HepG2 (cell line): ENCODE data around the gene MPC2. TPM values are rescaled to one million over a fixed set of nuclear protein-coding genes. Genes with fewer than 3 reads are reported as not detected.

Experiments used
- ATAC-seq: fragments of 200-7000 bp; cut with Tn5 transposase; 3 replicates; pipeline ENCODE4 v1.9.1; 2020; ENCODE audit warnings: mild to moderate bottlenecking, moderate library complexity
- BruUV-seq: library from RNA; stranded (reverse); fragments of 400-500 nt; replicated peaks from 2 replicates; lab custom pipeline; 2021; lab: Mats Ljungman, UMichigan
- CTCF ChIA-PET: fragments of 300-600 bp; formaldehyde crosslinking; extraction: SDS; loops from one replicate; lab custom pipeline; 2021; ENCODE audit warnings: low total read pairs, inconsistent platforms, low intra/inter-chr PET ratio; lab: Yijun Ruan, JAX
- POLR2A ChIA-PET: fragments of 350-600 bp; sonication (Branson Sonifier 250); formaldehyde crosslinking; loops from one replicate; lab custom pipeline; 2020; ENCODE audit warnings: antibody characterized with exemption, inconsistent platforms; lab: Yijun Ruan, JAX
- DNase-seq: peaks from one replicate; pipeline ENCODE4 v3.0.0-alpha.2; 2015; ENCODE audit warnings: low spot score
- FAIRE-seq: peaks from 3 replicates; lab custom pipeline; 2011; peaks lifted over from hg19 to GRCh38; lab: Jason Lieb, UNC
- H2AFZ ChIP-seq: one replicate; pipeline ENCODE4 v1.6.1; 2011; ENCODE audit warnings: low read length, inconsistent platforms
- H3K27ac ChIP-seq: fragments of 300-600 bp; 3 replicates; pipeline ENCODE4 v1.8.0; 2011; ENCODE audit warnings: mixed run types, mild to moderate bottlenecking, mixed read lengths, low read length, inconsistent platforms; ENCODE audit not compliant: insufficient read depth; ENCODE audit errors: extremely low read length
- H3K27me3 ChIP-seq, 2 experiments: fragments of 200-600 bp in 1 of 2; 2 replicates in 1 of 2; 3 replicates in 1 of 2; pipeline versions ENCODE4 v1.6.0 to v1.8.0; 2011; ENCODE audit warnings: low read length in 2 of 2, mild to moderate bottlenecking in 2 of 2, moderate library complexity in 2 of 2, inconsistent platforms in 1 of 2; ENCODE audit not compliant: insufficient read depth in 2 of 2, control insufficient read depth in 1 of 2
- H3K36me3 ChIP-seq, 2 experiments: fragments of 200-600 bp in 1 of 2; replicated peaks in 1 of 2; 2 replicates in 1 of 2; 3 replicates in 1 of 2; pipeline versions ENCODE4 v1.5.1 to v1.8.0; 2011; ENCODE audit warnings: low read length in 2 of 2, inconsistent platforms in 1 of 2; ENCODE audit not compliant: insufficient read depth in 2 of 2, control insufficient read depth in 1 of 2
- H3K4me1 ChIP-seq: 2 replicates; pipeline ENCODE4 v1.5.1; 2012; ENCODE audit warnings: low read length, inconsistent platforms; ENCODE audit not compliant: insufficient read depth
- H3K4me2 ChIP-seq: 2 replicates; pipeline ENCODE4 v1.6.0; 2011; ENCODE audit warnings: low read depth, low read length, inconsistent platforms
- H3K4me3 ChIP-seq, 3 experiments: fragments of 200-600 bp in 1 of 3; sonication (generic), shearing (Covaris generic) in 1 of 3; replicated peaks in 1 of 3; 2 replicates each; pipeline ENCODE4 v1.5.1; 2011 to 2016; ENCODE audit warnings: low read length in 3 of 3, inconsistent platforms in 2 of 3, low read depth in 2 of 3, mild to moderate bottlenecking in 2 of 3, control low read depth in 1 of 3, mixed read lengths in 1 of 3; ENCODE audit not compliant: insufficient read depth in 1 of 3
- H3K79me2 ChIP-seq: one replicate; pipeline ENCODE4 v1.6.1; 2011; ENCODE audit warnings: low read length, inconsistent platforms; ENCODE audit not compliant: insufficient read depth
- H3K9ac ChIP-seq: 2 replicates; pipeline ENCODE4 v1.6.0; 2011; ENCODE audit warnings: mild to moderate bottlenecking, low read depth, low read length, inconsistent platforms; ENCODE audit not compliant: insufficient read depth
- H3K9me3 ChIP-seq: 2 replicates; pipeline ENCODE4 v1.5.1; 2012; ENCODE audit warnings: mild to moderate bottlenecking, low read length
- H4K20me1 ChIP-seq: 2 replicates; pipeline ENCODE4 v1.6.0; 2011; ENCODE audit warnings: inconsistent platforms, mild to moderate bottlenecking, low read length, moderate library complexity; ENCODE audit not compliant: insufficient read depth
- BHLHE40 ChIP-seq: IDR thresholded peaks from 2 replicates; pipeline ENCODE4 v1.6.1; 2011; ENCODE audit warnings: low read length, improper control_type of control experiment
- HNF4A ChIP-seq: sonication (generic); formaldehyde crosslinking; IDR thresholded peaks from 2 replicates; pipeline ENCODE4 v1.4.0; 2020; ENCODE audit warnings: missing genetic modification reagents
- HNRNPL ChIP-seq: fragments of 200-400 bp; formaldehyde crosslinking; IDR thresholded peaks from 2 replicates; pipeline ENCODE4 v1.6.1; 2017; ENCODE audit warnings: mild to moderate bottlenecking, low read depth, low read length
- JDP2 ChIP-seq: sonication (generic); formaldehyde crosslinking; IDR thresholded peaks from 2 replicates; pipeline ENCODE4 v1.8.1; 2022; ENCODE audit warnings: missing genetic modification reagents, borderline replicate concordance
- NFE2L1 ChIP-seq: sonication (generic); formaldehyde crosslinking; IDR thresholded peaks from 2 replicates; pipeline ENCODE4 v1.4.0; 2020; ENCODE audit warnings: missing genetic modification reagents, mild to moderate bottlenecking, borderline replicate concordance
- SAP130 ChIP-seq: IDR thresholded peaks from 2 replicates; pipeline ENCODE4 v1.6.1; 2016; ENCODE audit warnings: low read depth
- SOX13 ChIP-seq, 3 experiments: fragments of 450-650 bp in 1 of 3; sonication (generic) in 1 of 3; formaldehyde crosslinking in 1 of 3; IDR thresholded peaks in 2 of 3; conservative IDR thresholded peaks in 1 of 3; 2 replicates each; pipeline versions ENCODE4 v1.5.0 to v1.6.1; 2016 to 2020; ENCODE audit warnings: antibody characterized with exemption in 1 of 3, mild to moderate bottlenecking in 1 of 3, missing compliant biosample characterization in 1 of 3, missing genetic modification reagents in 1 of 3, moderate library complexity in 1 of 3
- SRY ChIP-seq: sonication (generic); formaldehyde crosslinking; IDR thresholded peaks from 2 replicates; pipeline ENCODE4 v1.8.0; 2022; ENCODE audit warnings: mild to moderate bottlenecking, missing genetic modification reagents
- XRCC5 ChIP-seq: fragments of 200-400 bp; formaldehyde crosslinking; optimal IDR thresholded peaks from 2 replicates; pipeline ENCODE3; 2017; ENCODE audit warnings: mild to moderate bottlenecking, low read length
- ZNF569 ChIP-seq: sonication (generic); formaldehyde crosslinking; IDR thresholded peaks from 2 replicates; pipeline ENCODE4 v1.5.0; 2020; ENCODE audit warnings: mild to moderate bottlenecking, missing genetic modification reagents, moderate library complexity, borderline replicate concordance
- ZNF646 ChIP-seq: sonication (generic); formaldehyde crosslinking; IDR thresholded peaks from 2 replicates; pipeline ENCODE4 v1.9.0; 2021; ENCODE audit warnings: mild to moderate bottlenecking, missing genetic modification reagents
- WGBS: methylation state at CpG from one replicate; pipeline ENCODE4 v1.1.6; 2017; ENCODE audit warnings: low lambda C conversion rate; 5-methylcytosine and 5-hydroxymethylcytosine counted together
- in situ Hi-C: cut with HindIII; loops from 2 replicates; pipeline ENCODE4 v1.10.0; 2017; ENCODE audit warnings: low pct_unique_long_range_greater_than_20kb; ENCODE audit not compliant: extremely low pct_ligation_motif_present
- intact Hi-C: fragments of 100-400 bp; cut with micrococcal nuclease; formaldehyde crosslinking; loops from one replicate; pipeline ENCODE4 v1.10.0; 2022; ENCODE audit not compliant: unreplicated experiment
- polyA plus RNA-seq, 8 experiments: library from polyadenylated mRNA; depleted of rRNA in 3 of 8; stranded (reverse) in 7 of 8; unstranded in 1 of 8; fragments of >200 nt; fragmentation: Illumina TruSeq in 4 of 8; extraction: Trizol in 4 of 8; gene quantifications; 2 replicates each; pipeline versions ENCODE4 v1.2.1 to v1.2.3, GENCODE V29; 2011 to 2016; ENCODE audit warnings: low read depth in 4 of 8, missing spikeins in 1 of 8, mixed read lengths in 1 of 8; ENCODE audit not compliant: insufficient read depth in 1 of 8
- total RNA-seq, 5 experiments: library from RNA; depleted of rRNA; stranded (reverse); fragments of >200 nt; fragmentation: Illumina TruSeq; extraction: Trizol; gene quantifications; 2 replicates each; pipeline ENCODE4 v1.2.3, GENCODE V29; 2016; ENCODE audit warnings: low read depth in 1 of 5

MPC2 gene
- total and polyA plus RNA-seq, 2 of the 13 experiments (the other 11 are each of a cell fraction or from before 2014, with no cell fraction given): 38.8 to 136 TPM

GRCh38 chr1:167949785-167950184, 12.9 kb upstream of the MPC2 start (continued):
- TF ChIP-seq ZNF569 (no peak), JDP2 (CRISPR knock-in tag) (no peak), XRCC5 (no peak), BHLHE40 (no peak), HNRNPL (no peak), SRY (no peak)

GRCh38 chr1:167947733-167948132, 10.9 kb upstream of the MPC2 start:
- intact Hi-C loops (no loop called here), in situ Hi-C loops (no loop called here)
- Histone ChIP-seq H4K20me1 (peaks cover 12% of the 10 kb centered on the region; the same call in 1 of the 2 replicates), H3K4me3 (no peak overlapping the region), H3K4me1 (peaks cover 33% of the 10 kb centered on the region), H3K4me2 (peak overlapping the region; percentile 31; the same call in 1 of the 2 replicates), H3K9me3 (no peaks in the 10 kb centered on the region), H3K36me3 (peaks cover 3 to 8% of the 10 kb centered on the region in 2 experiments; a peak in 4 of 5 replicates), H3K27me3 (no peaks in the 10 kb centered on the region), H3K79me2 (peaks cover 84% of the 10 kb centered on the region), H2AFZ (no peak overlapping the region), H3K9ac (no peak overlapping the region), H3K27ac (peak overlapping the region; percentile 10)
- ChIA-PET POLR2A (no interaction called here), CTCF (no interaction called here)
- WGBS: 77% methylated on average over 2 of the region's 2 CpGs
- ATAC-seq: no peak
- TF ChIP-seq SOX13 (IDR thresholded peaks at IDR 0.05): no peak
- TF ChIP-seq SOX13 (CRISPR knock-in tag; conservative IDR thresholded peaks at IDR 0.05 in 1 of 2, IDR thresholded peaks at IDR 0.05 in 1 of 2): 0 out of 4 replicates have a peak, but pooled peaks of 1 of the 2 experiments have one; percentile 32
- 0 out of 2 replicates have a peak, but pooled peaks have one; percentile 18 for TF ChIP-seq SAP130 (CRISPR knock-in tag)
- no peak for TF ChIP-seq NFE2L1 (CRISPR knock-in tag)
- TF ChIP-seq ZNF646 (CRISPR knock-in tag): peak; percentile 43; the same call in 1 of the 2 replicates
- TF ChIP-seq HNF4A (CRISPR knock-in tag): peak; percentile 46; the same call in 1 of the 2 replicates
- peak; percentile 26 for DNase-seq
- BruUV-seq: no TSS peak
- peak; percentile 15 for FAIRE-seq
